K562 (cell line): ENCODE results near the gene SPON1. TPM values are rescaled to one million over a fixed set of nuclear protein-coding genes. Genes with fewer than 3 reads are reported as not detected.

Experiments
- ATAC-seq: fragments of 200-7000 bp; cut with Tn5 transposase; 3 replicates; pipeline ENCODE4 v1.9.1; 2020; ENCODE audit warnings: moderate library complexity
- BruUV-seq: library from RNA; stranded (reverse); fragments of 400-500 nt; replicated peaks from 2 replicates; lab custom pipeline; 2021; lab: Mats Ljungman, UMichigan
- CTCF ChIA-PET: fragments of 300-600 bp; formaldehyde crosslinking; extraction: SDS; loops from one replicate; lab custom pipeline; 2021; ENCODE audit warnings: low intra/inter-chr PET ratio; lab: Yijun Ruan, JAX
- POLR2A ChIA-PET: fragments of 300-600, 350-650 bp; sonication (Branson Sonifier 250); formaldehyde crosslinking; extraction: SDS; loops from one replicate; lab custom pipeline; 2021; ENCODE audit warnings: antibody characterized with exemption, inconsistent platforms; lab: Yijun Ruan, JAX
- DNase-seq, 4 experiments: peaks; one replicate each; pipeline versions ENCODE4 v3.0.0 to v3.0.0-alpha.2; 2011 to 2018; ENCODE audit warnings: low spot score in 3 of 4, mixed read lengths in 3 of 4; ENCODE audit errors: extremely low read depth in 1 of 4
- FAIRE-seq: peaks from 2 replicates; lab custom pipeline; 2011; peaks lifted over from hg19 to GRCh38; lab: Jason Lieb, UNC
- H2AFZ ChIP-seq: 2 replicates; pipeline ENCODE4 v1.6.0; 2011; ENCODE audit warnings: low read depth, low read length, control low read depth, inconsistent platforms
- H3K27ac ChIP-seq: fragments of 200-600 bp; 3 replicates; pipeline ENCODE4 v1.8.0; 2011; ENCODE audit warnings: low read depth, mild to moderate bottlenecking, control low read depth, inconsistent platforms, low read length, moderate library complexity, mixed read lengths; ENCODE audit errors: extremely low read depth
- H3K27me3 ChIP-seq, 2 experiments: fragments of 300-600 bp in 1 of 2; 2 replicates in 1 of 2; 3 replicates in 1 of 2; pipeline versions ENCODE4 v1.6.0 to v1.8.0; 2011; ENCODE audit warnings: inconsistent platforms in 2 of 2, low read length in 2 of 2, mild to moderate bottlenecking in 1 of 2, mixed read lengths in 1 of 2, moderate library complexity in 1 of 2; ENCODE audit not compliant: control insufficient read depth in 2 of 2, insufficient read depth in 2 of 2
- H3K36me3 ChIP-seq: fragments of 300-600 bp; 3 replicates; pipeline ENCODE4 v1.8.0; 2011; ENCODE audit warnings: mild to moderate bottlenecking, low read length, inconsistent platforms; ENCODE audit not compliant: control insufficient read depth, insufficient read depth
- H3K4me1 ChIP-seq, 2 experiments: fragments of 200-600 bp in 1 of 2; replicated peaks in 1 of 2; 2 replicates in 1 of 2; 3 replicates in 1 of 2; pipeline versions ENCODE4 v1.5.1 to v1.8.0; 2011; ENCODE audit warnings: inconsistent platforms in 2 of 2, low read length in 2 of 2, mild to moderate bottlenecking in 1 of 2, mixed read lengths in 1 of 2, moderate library complexity in 1 of 2; ENCODE audit not compliant: control insufficient read depth in 2 of 2, insufficient read depth in 2 of 2
- H3K4me2 ChIP-seq: 2 replicates; pipeline ENCODE4 v1.6.1; 2011; ENCODE audit warnings: low read length, control low read depth, inconsistent platforms, mixed read lengths; ENCODE audit not compliant: insufficient read depth
- H3K4me3 ChIP-seq: fragments of 200-600 bp; sonication (generic), shearing (Covaris generic); 2 replicates; pipeline ENCODE4 v1.5.1; 2016; ENCODE audit warnings: control low read depth, inconsistent platforms
- H3K79me2 ChIP-seq: fragments of 200-600 bp; 3 replicates; pipeline ENCODE4 v1.8.0; 2011; ENCODE audit warnings: low read length, inconsistent platforms; ENCODE audit not compliant: control insufficient read depth, insufficient read depth
- H3K9ac ChIP-seq, 2 experiments: 2 replicates each; pipeline versions ENCODE4 v1.6.0 to v1.6.1; 2011; ENCODE audit warnings: low read depth in 2 of 2, low read length in 2 of 2, control low read depth in 1 of 2, inconsistent platforms in 1 of 2, mild to moderate bottlenecking in 1 of 2, mixed read lengths in 1 of 2; ENCODE audit not compliant: insufficient read depth in 1 of 2
- H3K9me1 ChIP-seq: one replicate; pipeline ENCODE4 v1.6.0; 2011; ENCODE audit warnings: inconsistent platforms, mild to moderate bottlenecking, low read length, moderate library complexity; ENCODE audit not compliant: control insufficient read depth, insufficient read depth
- H3K9me3 ChIP-seq: replicated peaks from 2 replicates; pipeline ENCODE4 v1.5.1; 2011; ENCODE audit warnings: low read depth, low read length, inconsistent platforms; ENCODE audit not compliant: control insufficient read depth, insufficient read depth
- H4K20me1 ChIP-seq: replicated peaks from 2 replicates; pipeline ENCODE4 v1.6.1; 2011; ENCODE audit warnings: low read length, inconsistent platforms, mixed read lengths; ENCODE audit not compliant: control insufficient read depth, insufficient read depth
- BRD9 ChIP-seq: fragments of 450-650 bp; IDR thresholded peaks from 2 replicates; pipeline ENCODE4 v1.6.1; 2018; ENCODE audit warnings: low read depth; ENCODE audit not compliant: partially characterized antibody
- CHD1 ChIP-seq: fragments of 200-600 bp; sonication (generic); IDR thresholded peaks from one replicate; pipeline ENCODE4 v1.6.1; 2012; ENCODE audit warnings: mild to moderate bottlenecking, moderate library complexity, low read length, inconsistent platforms
- KDM2B ChIP-seq: fragments of 250-450 bp; sonication (Bioruptor Pico); IDR thresholded peaks from 2 replicates; pipeline ENCODE4 v1.8.0; 2021; ENCODE audit warnings: mild to moderate bottlenecking, moderate library complexity
- MCM2 ChIP-seq: fragments of 450-650 bp; IDR thresholded peaks from 2 replicates; pipeline ENCODE4 v1.6.1; 2017; ENCODE audit warnings: low read depth, mild to moderate bottlenecking
- MED1 ChIP-seq: sonication (generic); formaldehyde crosslinking; IDR thresholded peaks from 2 replicates; pipeline ENCODE4 v1.8.1; 2023; ENCODE audit warnings: missing genetic modification reagents, borderline replicate concordance
- POLR2H ChIP-seq: IDR thresholded peaks from 2 replicates; pipeline ENCODE4 v1.6.1; 2016; ENCODE audit warnings: missing genetic modification characterization, low read depth, mild to moderate bottlenecking, control low read depth, missing compliant biosample characterization, moderate library complexity
- SMAD1 ChIP-seq: fragments of 150-350 bp; IDR thresholded peaks from 2 replicates; pipeline ENCODE4 v1.6.1; 2014; ENCODE audit warnings: low read length, low read depth; ENCODE audit not compliant: partially characterized antibody
- SNIP1 ChIP-seq: fragments of 450-650 bp; IDR thresholded peaks from 2 replicates; pipeline ENCODE4 v1.7.1; 2017; ENCODE audit warnings: low read depth, mild to moderate bottlenecking
- ZNF124 ChIP-seq: sonication (generic); formaldehyde crosslinking; IDR thresholded peaks from 2 replicates; pipeline ENCODE4 v1.8.1; 2022; ENCODE audit warnings: missing genetic modification reagents
- ZNF609 ChIP-seq: sonication (generic); formaldehyde crosslinking; IDR thresholded peaks from 2 replicates; pipeline ENCODE4 v1.8.1; 2023; ENCODE audit warnings: missing genetic modification reagents, mild to moderate bottlenecking, borderline replicate concordance
- WGBS: fragments of 100-300 bp; shearing (Covaris generic); methylation state at CpG from one replicate; pipeline ENCODE4 v1.1.6; 2016; ENCODE audit warnings: low coverage, mixed read lengths; ENCODE audit not compliant: insufficient coverage; ENCODE audit errors: missing lambda C conversion rate; 5-methylcytosine and 5-hydroxymethylcytosine counted together
- in situ Hi-C: fragments of 300-500 bp; cut with MboI; formaldehyde crosslinking; loops from 4 replicates; pipeline ENCODE4 v1.15.0; 2018; ENCODE audit warnings: inconsistent platforms, mixed read lengths
- intact Hi-C: fragments of 100-400 bp; cut with micrococcal nuclease; formaldehyde crosslinking; loops from 2 replicates; pipeline ENCODE4 v1.14.2; 2022
- polyA plus RNA-seq, 8 experiments: library from polyadenylated mRNA; depleted of rRNA in 4 of 8; stranded (reverse) in 5 of 8; unstranded in 3 of 8; fragments of >200 nt; fragmentation: Nextera tagmentation in 2 of 8; fragmentation: Illumina TruSeq in 1 of 8; extraction: Ambion mirVana in 2 of 8; extraction: Trizol in 1 of 8; gene quantifications; 2 replicates each; pipeline versions ENCODE4 v1.2.1 to v1.2.3, GENCODE V29; 2011 to 2014; ENCODE audit warnings: inconsistent platforms in 1 of 8, missing spikeins in 1 of 8
- total RNA-seq, 7 experiments: library from RNA; depleted of rRNA in 6 of 7; stranded (reverse); fragments of >200 nt in 6 of 7; fragmentation: Illumina TruSeq in 2 of 7; extraction: Trizol in 2 of 7; gene quantifications; 2 replicates each; pipeline versions ENCODE4 v1.2.1 to v1.2.3, GENCODE V29; 2011 to 2021; ENCODE audit warnings: low replicate concordance in 1 of 7
- TF ChIP-seq, protein P1 (sequence below): fragments of 200-800 bp; sonication (Bioruptor generic); IDR thresholded peaks from 2 replicates; pipeline ENCODE4 v1.6.1; 2017; ENCODE audit warnings: missing genetic modification characterization, missing compliant biosample characterization
- TF ChIP-seq, protein P2 (sequence below): sonication (generic); formaldehyde crosslinking; IDR thresholded peaks from 2 replicates; pipeline ENCODE4 v1.8.0; 2022; ENCODE audit warnings: missing genetic modification reagents, mild to moderate bottlenecking, borderline replicate concordance

Gene SPON1
- total and polyA plus RNA-seq, 9 of the 15 experiments (the other 6 are each of a cell fraction or from before 2014, with no cell fraction given) = 0.04 to 0.06 TPM; not detected in 7

- TF ChIP-seq, protein P1, sequence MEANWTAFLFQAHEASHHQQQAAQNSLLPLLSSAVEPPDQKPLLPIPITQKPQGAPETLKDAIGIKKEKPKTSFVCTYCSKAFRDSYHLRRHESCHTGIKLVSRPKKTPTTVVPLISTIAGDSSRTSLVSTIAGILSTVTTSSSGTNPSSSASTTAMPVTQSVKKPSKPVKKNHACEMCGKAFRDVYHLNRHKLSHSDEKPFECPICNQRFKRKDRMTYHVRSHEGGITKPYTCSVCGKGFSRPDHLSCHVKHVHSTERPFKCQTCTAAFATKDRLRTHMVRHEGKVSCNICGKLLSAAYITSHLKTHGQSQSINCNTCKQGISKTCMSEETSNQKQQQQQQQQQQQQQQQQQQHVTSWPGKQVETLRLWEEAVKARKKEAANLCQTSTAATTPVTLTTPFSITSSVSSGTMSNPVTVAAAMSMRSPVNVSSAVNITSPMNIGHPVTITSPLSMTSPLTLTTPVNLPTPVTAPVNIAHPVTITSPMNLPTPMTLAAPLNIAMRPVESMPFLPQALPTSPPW (CRISPR knock-in tag) = no peak
- no peak for TF ChIP-seq MED1 (CRISPR knock-in tag)
- no peak for TF ChIP-seq ZNF124 (CRISPR knock-in tag)
Measured at GRCh38 chr11:14244926-14245325, 282.4 kb downstream of the SPON1 start (continued).

- H3K27me3 ChIP-seq = peaks cover 0 to 41% of the 10 kb centered on the region in 2 experiments; a peak in 2 of 5 replicates
- no peaks in the 10 kb centered on the region for H3K9me1 ChIP-seq
- no peak overlapping the region for H3K27ac ChIP-seq
- H3K79me2 ChIP-seq = no peaks in the 10 kb centered on the region
- H3K4me2 ChIP-seq = no peak overlapping the region
- 0% methylated on average over 2 of the region's 2 CpGs for WGBS
- no TSS peak for BruUV-seq
- no peaks in the 10 kb centered on the region; the same call in none of the 2 replicates for H4K20me1 ChIP-seq
- H2AFZ ChIP-seq = no peak overlapping the region
- no peaks in the 10 kb centered on the region for H3K9me3 ChIP-seq
- H3K36me3 ChIP-seq = no peaks in the 10 kb centered on the region
- CTCF ChIA-PET = no interaction called here
- in situ Hi-C loops (loop anchor here (5.0 to 10.0 kb wide), 2 partner anchors 291 to 473 kb away; no protein-coding TSS in a partner anchor), intact Hi-C loops (no loop called here)
- H3K4me3 ChIP-seq = no peak overlapping the region
- POLR2A ChIA-PET = interaction anchor here (0.7 kb wide), 1 partner anchor 9 kb away, joined by 3 read pairs; no protein-coding TSS in a partner anchor
- FAIRE-seq (no peak), DNase-seq (no peak), ATAC-seq (no peak)
- H3K4me1 ChIP-seq = no peaks in the 10 kb centered on the region
- no peak overlapping the region for H3K9ac ChIP-seq
- no peak for TF ChIP-seq MCM2
- no peak for TF ChIP-seq POLR2H
- TF ChIP-seq ZNF609 (CRISPR knock-in tag) = no peak
- TF ChIP-seq CHD1 = no peak
- TF ChIP-seq KDM2B (CRISPR knock-in tag) = no peak
- no peak for TF ChIP-seq SNIP1
- no peak for TF ChIP-seq BRD9
- TF ChIP-seq, protein P2, sequence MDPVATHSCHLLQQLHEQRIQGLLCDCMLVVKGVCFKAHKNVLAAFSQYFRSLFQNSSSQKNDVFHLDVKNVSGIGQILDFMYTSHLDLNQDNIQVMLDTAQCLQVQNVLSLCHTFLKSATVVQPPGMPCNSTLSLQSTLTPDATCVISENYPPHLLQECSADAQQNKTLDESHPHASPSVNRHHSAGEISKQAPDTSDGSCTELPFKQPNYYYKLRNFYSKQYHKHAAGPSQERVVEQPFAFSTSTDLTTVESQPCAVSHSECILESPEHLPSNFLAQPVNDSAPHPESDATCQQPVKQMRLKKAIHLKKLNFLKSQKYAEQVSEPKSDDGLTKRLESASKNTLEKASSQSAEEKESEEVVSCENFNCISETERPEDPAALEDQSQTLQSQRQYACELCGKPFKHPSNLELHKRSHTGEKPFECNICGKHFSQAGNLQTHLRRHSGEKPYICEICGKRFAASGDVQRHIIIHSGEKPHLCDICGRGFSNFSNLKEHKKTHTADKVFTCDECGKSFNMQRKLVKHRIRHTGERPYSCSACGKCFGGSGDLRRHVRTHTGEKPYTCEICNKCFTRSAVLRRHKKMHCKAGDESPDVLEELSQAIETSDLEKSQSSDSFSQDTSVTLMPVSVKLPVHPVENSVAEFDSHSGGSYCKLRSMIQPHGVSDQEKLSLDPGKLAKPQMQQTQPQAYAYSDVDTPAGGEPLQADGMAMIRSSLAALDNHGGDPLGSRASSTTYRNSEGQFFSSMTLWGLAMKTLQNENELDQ (CRISPR knock-in tag) = no peak
- no peak for TF ChIP-seq SMAD1
Measured at GRCh38 chr11:14245444-14245843, 282.9 kb downstream of the SPON1 start.
